ENCODE data around the gene UBR7.

The UBR7 gene

DNA sequence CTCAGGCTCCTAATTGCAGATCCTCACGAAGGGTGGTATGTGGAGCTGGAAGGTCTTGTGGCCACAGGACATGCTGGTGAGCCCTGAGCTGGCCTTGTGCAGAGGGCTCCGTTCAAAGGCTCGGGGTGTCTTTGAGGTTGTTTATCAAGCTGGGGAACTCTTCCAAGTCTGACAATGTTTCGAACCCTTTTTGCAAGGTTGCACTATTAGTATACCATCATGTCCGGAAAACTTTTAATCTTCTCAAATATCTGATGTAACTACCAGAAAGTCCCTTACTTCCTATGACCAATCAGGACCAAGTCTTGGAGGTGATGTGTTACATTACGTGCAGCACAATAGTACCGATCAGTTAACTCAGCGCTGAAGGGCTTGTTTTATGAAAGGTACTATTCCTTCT, 21.5 kb downstream of the UBR7 start:
- H3K27ac ChIP-seq (ENCODE audit: low read length): no peak overlapping the region
- H4K20me1 ChIP-seq (ENCODE audit: insufficient read depth, low read length): peaks cover 15% of the 10 kb centered on the region
- H3K4me3 ChIP-seq (ENCODE audit: low read depth in 1 of 2, low read length in 2 of 2): no peak overlapping the region
- TF ChIP-seq, protein P1, sequence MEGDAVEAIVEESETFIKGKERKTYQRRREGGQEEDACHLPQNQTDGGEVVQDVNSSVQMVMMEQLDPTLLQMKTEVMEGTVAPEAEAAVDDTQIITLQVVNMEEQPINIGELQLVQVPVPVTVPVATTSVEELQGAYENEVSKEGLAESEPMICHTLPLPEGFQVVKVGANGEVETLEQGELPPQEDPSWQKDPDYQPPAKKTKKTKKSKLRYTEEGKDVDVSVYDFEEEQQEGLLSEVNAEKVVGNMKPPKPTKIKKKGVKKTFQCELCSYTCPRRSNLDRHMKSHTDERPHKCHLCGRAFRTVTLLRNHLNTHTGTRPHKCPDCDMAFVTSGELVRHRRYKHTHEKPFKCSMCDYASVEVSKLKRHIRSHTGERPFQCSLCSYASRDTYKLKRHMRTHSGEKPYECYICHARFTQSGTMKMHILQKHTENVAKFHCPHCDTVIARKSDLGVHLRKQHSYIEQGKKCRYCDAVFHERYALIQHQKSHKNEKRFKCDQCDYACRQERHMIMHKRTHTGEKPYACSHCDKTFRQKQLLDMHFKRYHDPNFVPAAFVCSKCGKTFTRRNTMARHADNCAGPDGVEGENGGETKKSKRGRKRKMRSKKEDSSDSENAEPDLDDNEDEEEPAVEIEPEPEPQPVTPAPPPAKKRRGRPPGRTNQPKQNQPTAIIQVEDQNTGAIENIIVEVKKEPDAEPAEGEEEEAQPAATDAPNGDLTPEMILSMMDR (IDR thresholded peaks at IDR 0.05; ENCODE audit: borderline replicate concordance, extremely low read depth, low read length, poor library complexity, severe bottlenecking): no peak
- no peak for TF ChIP-seq EZH2 (IDR thresholded peaks at IDR 0.05; ENCODE audit: borderline replicate concordance, low read depth, low read length, severe bottlenecking)
- H3K9ac ChIP-seq (ENCODE audit: low read depth, low read length): no peak overlapping the region
- ATAC-seq (ENCODE audit: insufficient read depth, low read depth): no peak
- H3K4me1 ChIP-seq (ENCODE audit: insufficient read depth, low read length): no peaks in the 10 kb centered on the region
- no peak overlapping the region for H2AFZ ChIP-seq (ENCODE audit: low read depth, low read length)
- H3K9me3 ChIP-seq (ENCODE audit: insufficient read depth, low read length, severe bottlenecking): no peaks in the 10 kb centered on the region
- no peak overlapping the region for H3K4me2 ChIP-seq (ENCODE audit: insufficient read depth, low read length)
- H3K36me3 ChIP-seq (ENCODE audit: insufficient read depth, low read length): peaks cover 50% of the 10 kb centered on the region
- no peaks in the 10 kb centered on the region for H3K79me2 ChIP-seq (ENCODE audit: insufficient read depth, low read length)
- H3K27me3 ChIP-seq (ENCODE audit: insufficient read depth, low read length, poor library complexity): no peaks in the 10 kb centered on the region
- no peak for DNase-seq

DNA sequence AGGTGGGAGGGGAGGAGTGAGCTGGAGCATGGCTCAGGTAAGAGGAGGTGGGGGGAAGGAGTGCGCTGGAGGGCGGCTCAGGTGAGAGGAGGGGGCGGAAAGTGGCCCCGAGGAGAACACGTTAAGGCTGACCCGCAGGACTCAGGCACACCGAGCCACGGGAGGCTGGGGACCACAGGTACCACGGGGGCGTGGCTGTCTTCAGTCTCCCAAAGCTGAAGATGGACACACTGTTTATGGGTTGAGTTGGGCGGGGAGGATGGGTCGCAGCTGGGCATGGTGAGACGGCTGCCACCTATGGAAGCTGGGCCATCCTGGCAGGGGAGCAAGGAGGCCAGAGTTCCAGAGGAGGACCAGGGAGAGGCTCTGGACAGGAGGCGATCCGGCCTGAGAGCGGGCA, 23.5 kb downstream of the UBR7 start:
- no peak overlapping the region for H2AFZ ChIP-seq (ENCODE audit: low read depth, low read length)
- TF ChIP-seq, protein P1 (IDR thresholded peaks at IDR 0.05; ENCODE audit: borderline replicate concordance, extremely low read depth, low read length, poor library complexity, severe bottlenecking): no peak
- no peak for TF ChIP-seq EZH2 (IDR thresholded peaks at IDR 0.05; ENCODE audit: borderline replicate concordance, low read depth, low read length, severe bottlenecking)

DNA sequence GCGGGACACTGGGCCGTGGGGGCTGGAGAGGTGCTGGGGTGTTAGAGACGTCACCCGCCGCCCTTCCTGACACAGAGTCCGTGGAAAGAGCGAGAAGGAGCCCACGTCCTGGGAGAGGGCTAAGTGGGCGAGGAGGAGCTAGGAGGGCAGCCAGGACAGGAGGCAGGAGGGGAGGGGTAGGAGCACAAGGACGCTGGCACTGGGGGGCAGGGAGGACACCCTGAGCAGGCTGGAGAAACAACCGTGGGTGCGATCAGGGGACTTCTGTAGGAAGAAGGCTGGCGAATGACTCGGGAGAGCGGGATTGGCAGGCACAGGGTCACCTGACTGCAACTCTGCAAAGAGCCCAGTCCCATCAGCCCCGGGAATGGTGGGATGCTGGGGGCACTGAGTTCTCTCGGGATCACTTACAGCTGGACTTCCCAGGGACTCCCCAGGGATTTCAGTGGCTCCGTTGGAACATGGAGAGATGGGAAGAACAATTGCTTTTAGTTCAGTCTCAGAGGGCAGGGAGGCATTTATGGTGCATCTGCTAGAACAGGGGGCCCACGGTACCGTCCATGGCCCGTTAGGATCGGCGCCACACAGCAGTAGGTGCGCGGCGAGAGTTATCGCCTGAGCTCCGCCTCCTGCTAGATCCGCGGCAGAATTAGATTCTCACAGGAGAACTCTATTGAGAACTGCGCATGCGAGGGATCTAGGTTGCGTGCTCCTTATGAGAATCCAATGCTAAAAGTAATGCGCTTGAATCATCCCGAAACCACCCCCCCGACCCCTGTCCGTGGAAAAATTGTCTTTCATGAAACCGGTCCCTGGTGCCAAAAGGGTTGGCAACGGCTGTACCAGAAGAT, 24.3 kb downstream of the UBR7 start:
- no peak overlapping the region for H3K4me3 ChIP-seq (ENCODE audit: low read depth in 1 of 2, low read length in 2 of 2)
- no peak for TF ChIP-seq EZH2 (IDR thresholded peaks at IDR 0.05; ENCODE audit: borderline replicate concordance, low read depth, low read length, severe bottlenecking)
- TF ChIP-seq, protein P1 (IDR thresholded peaks at IDR 0.05; ENCODE audit: borderline replicate concordance, extremely low read depth, low read length, poor library complexity, severe bottlenecking): no peak

More for the DNA sequence above, 23.5 kb downstream of the UBR7 start:
- peaks cover 15% of the 10 kb centered on the region for H4K20me1 ChIP-seq (ENCODE audit: insufficient read depth, low read length)
- DNase-seq (no peak), ATAC-seq (ENCODE audit: insufficient read depth, low read depth) (peak; percentile 25; the same call in 1 of the 3 replicates)
- no peak overlapping the region for H3K9ac ChIP-seq (ENCODE audit: low read depth, low read length)
- no peak overlapping the region for H3K4me2 ChIP-seq (ENCODE audit: insufficient read depth, low read length)
- H3K36me3 ChIP-seq (ENCODE audit: insufficient read depth, low read length): peaks cover 33% of the 10 kb centered on the region
- H3K27me3 ChIP-seq (ENCODE audit: insufficient read depth, low read length, poor library complexity): no peaks in the 10 kb centered on the region
- H3K4me1 ChIP-seq (ENCODE audit: insufficient read depth, low read length): no peaks in the 10 kb centered on the region
- no peaks in the 10 kb centered on the region for H3K79me2 ChIP-seq (ENCODE audit: insufficient read depth, low read length)
- H3K27ac ChIP-seq (ENCODE audit: low read length): no peak overlapping the region
- H3K9me3 ChIP-seq (ENCODE audit: insufficient read depth, low read length, severe bottlenecking): no peaks in the 10 kb centered on the region
- no peak overlapping the region for H3K4me3 ChIP-seq (ENCODE audit: low read depth in 1 of 2, low read length in 2 of 2)

More for the DNA sequence above, 24.3 kb downstream of the UBR7 start:
- no peaks in the 10 kb centered on the region for H3K4me1 ChIP-seq (ENCODE audit: insufficient read depth, low read length)
- H2AFZ ChIP-seq (ENCODE audit: low read depth, low read length): no peak overlapping the region
- H3K9me3 ChIP-seq (ENCODE audit: insufficient read depth, low read length, severe bottlenecking): no peaks in the 10 kb centered on the region
- H3K27ac ChIP-seq (ENCODE audit: low read length): no peak overlapping the region
- no peak for DNase-seq
- H3K4me2 ChIP-seq (ENCODE audit: insufficient read depth, low read length): no peak overlapping the region
- H4K20me1 ChIP-seq (ENCODE audit: insufficient read depth, low read length): peaks cover 15% of the 10 kb centered on the region
- no peaks in the 10 kb centered on the region for H3K79me2 ChIP-seq (ENCODE audit: insufficient read depth, low read length)
- ATAC-seq (ENCODE audit: insufficient read depth, low read depth): no peak
- H3K36me3 ChIP-seq (ENCODE audit: insufficient read depth, low read length): peaks cover 25% of the 10 kb centered on the region
- no peaks in the 10 kb centered on the region for H3K27me3 ChIP-seq (ENCODE audit: insufficient read depth, low read length, poor library complexity)
- no peak overlapping the region for H3K9ac ChIP-seq (ENCODE audit: low read depth, low read length)

Data from DND-41 (cell line).